Thyroid gland (tissue), 4 donors: ENCODE results near the gene FBXW5. TPM values are rescaled to one million over a fixed set of nuclear protein-coding genes. Genes with fewer than 3 reads are reported as not detected.

Source experiments
- DNase-seq, 2 donors: peaks; one replicate each; pipeline ENCODE4 v3.0.0-alpha.2; 2019
- H3K27ac ChIP-seq, 3 donors: fragments of 200-600 bp; sonication (generic); 1 replicate in 2 of 3; 2 replicates in 1 of 3; pipeline ENCODE4 v1.5.1; 2016 to 2019; ENCODE audit warnings: mild to moderate bottlenecking in 1 of 3, moderate library complexity in 1 of 3
- H3K27me3 ChIP-seq: fragments of 200-600 bp; sonication (generic); one replicate; pipeline ENCODE4 v1.5.1; 2019
- H3K36me3 ChIP-seq, 2 donors: fragments of 200-600 bp; sonication (generic); one replicate each; pipeline ENCODE4 v1.5.1; 2016 to 2019
- H3K4me1 ChIP-seq, 2 donors: fragments of 200-600 bp; sonication (generic); one replicate each; pipeline ENCODE4 v1.5.1; 2017 to 2019
- H3K4me3 ChIP-seq, 3 donors: fragments of 200-600 bp; sonication (generic); replicated peaks in 1 of 3; 1 replicate in 2 of 3; 2 replicates in 1 of 3; pipeline ENCODE4 v1.5.1; 2016; ENCODE audit warnings: mild to moderate bottlenecking in 1 of 3
- H3K9me3 ChIP-seq: fragments of 200-600 bp; sonication (generic); one replicate; pipeline ENCODE4 v1.5.1; 2017
- CTCF ChIP-seq, 6 experiments: fragments of 200-600 bp in 3 of 6; fragments of 450-650 bp in 3 of 6; sonication (generic) in 3 of 6; IDR thresholded peaks; one replicate each; pipeline ENCODE4 v1.5.1; 2016 to 2019; ENCODE audit warnings: antibody characterized with exemption in 6 of 6, mild to moderate bottlenecking in 2 of 6, inconsistent platforms in 1 of 6, moderate library complexity in 1 of 6
- POLR2A ChIP-seq, 2 donors: fragments of 450-650 bp; IDR thresholded peaks; one replicate each; pipeline ENCODE4 v1.6.1; 2017; ENCODE audit warnings: antibody characterized with exemption in 2 of 2, mild to moderate bottlenecking in 2 of 2, moderate library complexity in 1 of 2
- WGBS, 2 donors: methylation state at CpG; one replicate each; pipeline ENCODE4 v1.1.5; 2017; 5-methylcytosine and 5-hydroxymethylcytosine counted together
- intact Hi-C: fragments of 100-400 bp; cut with DNase I; formaldehyde crosslinking; loops from one replicate; pipeline ENCODE4 v1.15.1; 2023
- total RNA-seq, 4 donors: library from RNA; depleted of rRNA; stranded (reverse); fragments of >200 nt; gene quantifications; one replicate each; pipeline ENCODE4 v1.2.3, GENCODE V29; 2016

The FBXW5 gene
- total RNA-seq, 4 donors from 2014 or later = 138 to 282 (median 203) TPM

DNA sequence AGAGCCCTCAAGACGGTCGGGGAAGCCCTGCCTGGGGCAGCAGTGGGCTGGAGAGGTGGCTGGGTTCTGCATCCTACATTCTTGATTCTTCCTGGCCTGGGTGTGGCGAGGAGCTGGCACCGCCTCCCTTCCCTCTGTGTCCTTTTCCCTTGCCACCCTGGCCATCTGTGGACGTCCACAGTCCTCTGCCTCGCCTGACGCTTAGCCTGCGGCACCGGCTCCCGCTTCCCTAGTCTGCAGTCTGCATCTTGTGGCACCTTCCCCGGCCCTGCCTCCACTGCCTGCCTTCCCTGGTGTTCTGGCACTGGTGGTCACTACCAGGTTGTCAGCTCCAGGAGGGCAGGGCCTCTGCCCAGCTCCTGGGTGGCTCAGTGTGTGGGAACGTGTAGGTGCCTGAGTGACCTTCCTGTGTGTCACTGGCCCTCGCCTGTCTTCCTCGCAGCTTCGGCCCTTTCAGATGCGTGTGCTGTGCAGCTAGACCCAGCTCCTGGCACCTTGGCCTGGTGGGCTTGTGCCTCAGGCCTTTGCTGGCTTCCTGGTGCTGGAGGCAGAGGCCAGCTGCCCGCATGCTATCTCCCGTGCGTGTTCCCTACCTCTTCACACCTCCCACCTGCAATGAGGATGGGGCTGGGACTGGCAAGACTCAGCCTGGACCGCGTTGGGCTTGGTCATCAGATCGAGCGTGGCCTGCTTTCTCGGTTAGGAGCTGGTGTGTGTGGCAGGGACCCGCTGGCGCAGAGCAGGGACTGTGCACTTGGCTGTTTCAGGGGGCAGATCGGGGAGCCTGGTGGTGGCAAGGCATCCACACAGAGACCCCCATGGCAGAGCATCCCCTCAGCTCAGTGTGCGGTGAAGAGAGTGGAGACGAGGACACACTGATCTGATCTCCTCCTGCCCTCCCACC lies 37.3 kb downstream of the FBXW5 start:
- no peaks in the 10 kb centered on the region for H3K9me3 ChIP-seq
- DNase-seq = no peak
- intact Hi-C loops = no loop called here
- no peak for TF ChIP-seq CTCF (IDR thresholded peaks at IDR 0.05)
- TF ChIP-seq POLR2A (IDR thresholded peaks at IDR 0.05) = no peak
- peaks cover 0 to 12% of the 10 kb centered on the region in 2 donors for H3K36me3 ChIP-seq
- H3K4me3 ChIP-seq = no peak overlapping the region
- H3K27me3 ChIP-seq = no peaks in the 10 kb centered on the region
- 96 to 100% methylated on average over 22 to 28 of the region's 29 CpGs for WGBS, 2 donors
- no peak overlapping the region for H3K27ac ChIP-seq
- H3K4me1 ChIP-seq = peaks cover 15 to 19% of the 10 kb centered on the region in 2 donors

GRCh38 chr9:136906266-136906665 lies 38.3 kb downstream of the FBXW5 start:
- Histone ChIP-seq H3K27me3 (no peaks in the 10 kb centered on the region), H3K36me3 (peaks cover 0 to 12% of the 10 kb centered on the region in 2 donors), H3K27ac (no peak overlapping the region), H3K4me1 (peaks cover 25 to 29% of the 10 kb centered on the region in 2 donors), H3K9me3 (no peaks in the 10 kb centered on the region), H3K4me3 (no peak overlapping the region)
- TF ChIP-seq POLR2A (IDR thresholded peaks at IDR 0.05) (no peak), CTCF (IDR thresholded peaks at IDR 0.05) (no peak)
- DNase-seq = no peak
- 77 to 81% methylated on average over 4 of the region's 4 CpGs for WGBS, 2 donors
- intact Hi-C loops = no loop called here

GRCh38 chr9:136903041-136903554 lies 41.4 kb downstream of the FBXW5 start:
- peak; percentile 75 for DNase-seq
- intact Hi-C loops = no loop called here
- H3K9me3 ChIP-seq = no peaks in the 10 kb centered on the region
- H3K4me3 ChIP-seq = no peak overlapping the region
- peaks cover 0 to 10% of the 10 kb centered on the region in 2 donors for H3K36me3 ChIP-seq
- peaks cover 38 to 41% of the 10 kb centered on the region in 2 donors for H3K4me1 ChIP-seq
- TF ChIP-seq POLR2A (IDR thresholded peaks at IDR 0.05) (no peak), CTCF (IDR thresholded peaks at IDR 0.05) (no peak)
- WGBS, 2 donors = 40% methylated on average over 11 to 12 of the region's 12 CpGs
- H3K27ac ChIP-seq = peak overlapping the region; percentile 87 to 97 (median 94)
- no peaks in the 10 kb centered on the region for H3K27me3 ChIP-seq

DNA sequence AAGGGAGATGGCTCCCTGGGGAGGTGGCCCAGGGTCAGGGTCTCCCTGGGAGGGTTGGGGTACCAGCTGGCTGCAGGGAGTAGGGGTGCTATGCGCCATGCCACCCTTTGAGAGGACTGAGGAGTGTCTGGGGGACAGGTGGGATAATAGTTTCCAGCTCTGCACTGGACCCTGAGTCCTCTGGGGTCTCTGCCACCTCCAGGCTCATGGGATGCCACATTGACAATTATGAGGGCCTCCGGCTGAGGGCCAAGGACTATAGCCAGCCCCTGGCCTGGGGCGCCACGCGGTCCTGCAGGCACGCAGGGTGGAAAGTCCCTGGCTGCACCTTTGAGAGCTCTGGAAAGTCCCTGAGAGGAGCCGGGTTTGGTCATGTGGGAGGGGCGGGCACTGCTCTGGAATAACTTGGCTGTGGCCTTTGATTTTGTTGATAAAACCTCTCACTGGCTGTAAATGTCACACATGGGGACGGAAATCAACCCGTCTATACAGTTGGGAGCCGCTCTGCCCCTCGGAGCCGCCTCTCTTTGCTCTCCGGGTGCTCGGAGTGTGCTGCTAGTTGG lies 42.2 kb downstream of the FBXW5 start:
- Histone ChIP-seq H3K27ac (peak overlapping the region; percentile 87 to 97 (median 94)), H3K9me3 (no peaks in the 10 kb centered on the region), H3K4me3 (no peak overlapping the region), H3K27me3 (no peaks in the 10 kb centered on the region), H3K4me1 (peaks cover 38 to 41% of the 10 kb centered on the region in 2 donors), H3K36me3 (peaks cover 0 to 5% of the 10 kb centered on the region in 2 donors)
- 9 to 19% methylated on average over 9 to 15 of the region's 15 CpGs for WGBS, 2 donors
- intact Hi-C loops = no loop called here
- TF ChIP-seq POLR2A (IDR thresholded peaks at IDR 0.05) (peak in 1 of 2 donors; percentile 80), CTCF (IDR thresholded peaks at IDR 0.05) (no peak)
- peak; percentile 96 to 97 for DNase-seq
